NB4 (cell line): ENCODE measurements around the gene CNGA2.

Experiments used
- MYC ChIP-seq: IDR thresholded peaks from 2 replicates; pipeline ENCODE4 v1.6.1; 2011; ENCODE audit warnings: low read depth, low read length
- POLR2A ChIP-seq: IDR thresholded peaks from 2 replicates; pipeline ENCODE4 v1.6.1; 2011; ENCODE audit warnings: mild to moderate bottlenecking; ENCODE audit not compliant: insufficient read length; ENCODE audit errors: extremely low read depth
- TF ChIP-seq, protein P1 (sequence below): IDR thresholded peaks from one replicate; pipeline ENCODE4 v1.5.1; 2012; ENCODE audit warnings: low read depth, low read length

DNA sequence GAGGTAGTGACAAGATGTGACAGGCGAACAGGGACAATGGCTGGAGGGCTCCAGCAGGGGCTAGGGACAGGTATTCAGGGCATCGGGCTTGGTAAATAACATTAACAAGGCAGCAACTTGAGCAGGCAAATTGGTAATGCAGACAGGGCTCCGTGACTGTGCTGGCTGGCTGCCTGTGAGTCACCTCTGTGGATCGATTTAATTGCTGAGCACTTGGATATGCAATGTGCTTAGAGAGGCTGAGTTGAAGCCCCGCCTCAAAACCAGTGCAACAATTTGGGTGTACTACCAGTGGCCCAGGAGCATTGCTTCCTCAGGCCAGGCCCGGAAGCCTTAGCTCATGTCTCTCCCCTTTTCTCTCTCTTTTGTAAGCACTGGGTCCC lies 19.5 kb downstream of the CNGA2 start:
- TF ChIP-seq, protein P1, sequence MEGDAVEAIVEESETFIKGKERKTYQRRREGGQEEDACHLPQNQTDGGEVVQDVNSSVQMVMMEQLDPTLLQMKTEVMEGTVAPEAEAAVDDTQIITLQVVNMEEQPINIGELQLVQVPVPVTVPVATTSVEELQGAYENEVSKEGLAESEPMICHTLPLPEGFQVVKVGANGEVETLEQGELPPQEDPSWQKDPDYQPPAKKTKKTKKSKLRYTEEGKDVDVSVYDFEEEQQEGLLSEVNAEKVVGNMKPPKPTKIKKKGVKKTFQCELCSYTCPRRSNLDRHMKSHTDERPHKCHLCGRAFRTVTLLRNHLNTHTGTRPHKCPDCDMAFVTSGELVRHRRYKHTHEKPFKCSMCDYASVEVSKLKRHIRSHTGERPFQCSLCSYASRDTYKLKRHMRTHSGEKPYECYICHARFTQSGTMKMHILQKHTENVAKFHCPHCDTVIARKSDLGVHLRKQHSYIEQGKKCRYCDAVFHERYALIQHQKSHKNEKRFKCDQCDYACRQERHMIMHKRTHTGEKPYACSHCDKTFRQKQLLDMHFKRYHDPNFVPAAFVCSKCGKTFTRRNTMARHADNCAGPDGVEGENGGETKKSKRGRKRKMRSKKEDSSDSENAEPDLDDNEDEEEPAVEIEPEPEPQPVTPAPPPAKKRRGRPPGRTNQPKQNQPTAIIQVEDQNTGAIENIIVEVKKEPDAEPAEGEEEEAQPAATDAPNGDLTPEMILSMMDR, result no peak
- TF ChIP-seq MYC (no peak), POLR2A (no peak)
